Omental fat pad (tissue), 4 donors: Measurements from ENCODE around the gene PFKL. TPM values are rescaled to one million over a fixed set of nuclear protein-coding genes. Genes with fewer than 3 reads are reported as not detected.

Experiments used
- ATAC-seq: fragments of 150-250 bp; one replicate; pipeline ENCODE4 v1.9.1; 2016; ENCODE audit warnings: mild to moderate bottlenecking, moderate library complexity; ENCODE audit not compliant: low FRiP score
- DNase-seq: peaks from one replicate; pipeline ENCODE4 v3.0.0-alpha.2; 2019; ENCODE audit warnings: low spot score
- CTCF ChIP-seq, 3 donors: fragments of 450-650 bp; IDR thresholded peaks; one replicate each; pipeline ENCODE4 v1.5.1; 2016 to 2017; ENCODE audit warnings: antibody characterized with exemption in 3 of 3, mild to moderate bottlenecking in 3 of 3, moderate library complexity in 2 of 3
- total RNA-seq, 4 donors: library from RNA; depleted of rRNA; stranded (reverse); fragments of >200 nt; gene quantifications; one replicate each; pipeline ENCODE4 v1.1.0, GENCODE V29; 2016

Gene PFKL
- total RNA-seq, 4 donors from 2014 or later: 75.7 to 114 (median 104) TPM

- ATAC-seq (no peak), DNase-seq (no peak)
- TF ChIP-seq CTCF (IDR thresholded peaks at IDR 0.05): no peak
These were observed 18.8 kb downstream of the PFKL start for GRCh38 chr21:44318489-44319285.

GRCh38 chr21:44319407-44320065, 19.7 kb downstream of the PFKL start:
- no peak for ATAC-seq
- no peak for DNase-seq
- no peak for TF ChIP-seq CTCF (IDR thresholded peaks at IDR 0.05)

- ATAC-seq (no peak), DNase-seq (no peak)
- TF ChIP-seq CTCF (IDR thresholded peaks at IDR 0.05): no peak
These were observed 21.0 kb downstream of the PFKL start for GRCh38 chr21:44320847-44321246.

GRCh38 chr21:44321846-44322450, 22.1 kb downstream of the PFKL start:
- no peak for TF ChIP-seq CTCF (IDR thresholded peaks at IDR 0.05)
- no peak for ATAC-seq

GRCh38 chr21:44322621-44323325, 22.9 kb downstream of the PFKL start:
- no peak for DNase-seq
- TF ChIP-seq CTCF (IDR thresholded peaks at IDR 0.05): no peak
- ATAC-seq: no peak

More at GRCh38 chr21:44321846-44322450, 22.1 kb downstream of the PFKL start:
- DNase-seq: no peak

- DNase-seq (no peak), ATAC-seq (no peak)
- no peak for TF ChIP-seq CTCF (IDR thresholded peaks at IDR 0.05)
These were observed 23.7 kb downstream of the PFKL start for GRCh38 chr21:44323591-44323990.
